K562 (cell line): Measurements from ENCODE around the gene ZNF8. TPM values are rescaled to one million over a fixed set of nuclear protein-coding genes. Genes with fewer than 3 reads are reported as not detected.

ENCODE experiments used
- ARNT ChIP-seq, 2 experiments: fragments of 450-650 bp; IDR thresholded peaks; 2 replicates each; pipeline ENCODE4 v1.6.1; 2016; ENCODE audit warnings: mild to moderate bottlenecking in 1 of 2
- DDX20 ChIP-seq: fragments of 450-650 bp; IDR thresholded peaks from 2 replicates; pipeline ENCODE4 v1.6.1; 2016; ENCODE audit warnings: missing genetic modification characterization, low read depth, mild to moderate bottlenecking, missing compliant biosample characterization, moderate library complexity
- ELF1 ChIP-seq: fragments of 200-800 bp; sonication (Bioruptor generic); IDR thresholded peaks from 2 replicates; pipeline ENCODE4 v1.6.1; 2016; ENCODE audit warnings: missing genetic modification characterization, missing compliant biosample characterization
- FOXJ2 ChIP-seq: fragments of 200-800 bp; sonication (Bioruptor generic); IDR thresholded peaks from 2 replicates; pipeline ENCODE4 v1.6.1; 2016; ENCODE audit warnings: missing genetic modification characterization, missing compliant biosample characterization
- FOXP1 ChIP-seq: sonication (generic); formaldehyde crosslinking; IDR thresholded peaks from 2 replicates; pipeline ENCODE4 v1.8.0; 2022; ENCODE audit warnings: mild to moderate bottlenecking, missing genetic modification reagents
- HLTF ChIP-seq: fragments of 450-650 bp; IDR thresholded peaks from 2 replicates; pipeline ENCODE4 v1.6.1; 2016
- JUNB ChIP-seq: fragments of 450-650 bp; formaldehyde crosslinking; conservative IDR thresholded peaks from 2 replicates; pipeline ENCODE4 v1.4.0; 2020; ENCODE audit warnings: mild to moderate bottlenecking
- KAT8 ChIP-seq: fragments of 450-650 bp; IDR thresholded peaks from 2 replicates; pipeline ENCODE4 v1.6.1; 2016; ENCODE audit warnings: low read depth, mild to moderate bottlenecking
- PHF21A ChIP-seq: fragments of 450-650 bp; IDR thresholded peaks from 2 replicates; pipeline ENCODE4 v1.6.1; 2017; ENCODE audit warnings: low read depth, borderline replicate concordance
- PTTG1 ChIP-seq: fragments of 450-650 bp; IDR thresholded peaks from 2 replicates; pipeline ENCODE4 v1.6.1; 2016; ENCODE audit warnings: low read depth, mild to moderate bottlenecking, missing genetic modification characterization, missing compliant biosample characterization
- PURB ChIP-seq: sonication (generic); formaldehyde crosslinking; IDR thresholded peaks from 2 replicates; pipeline ENCODE4 v1.9.0; 2021; ENCODE audit warnings: low read depth, mild to moderate bottlenecking, missing genetic modification reagents
- ZNF239 ChIP-seq: fragments of 250-450 bp; sonication (Bioruptor Pico); IDR thresholded peaks from 2 replicates; pipeline ENCODE4 v1.4.0; 2020; ENCODE audit warnings: mild to moderate bottlenecking
- ZNF274 ChIP-seq: IDR thresholded peaks from 2 replicates; pipeline ENCODE4 v1.6.1; 2011; ENCODE audit warnings: low read depth, mild to moderate bottlenecking, low read length, moderate library complexity, borderline replicate concordance
- ZNF584 ChIP-seq: fragments of 200-800 bp; sonication (Bioruptor generic); IDR thresholded peaks from 2 replicates; pipeline ENCODE4 v1.6.1; 2016; ENCODE audit warnings: low read depth, mild to moderate bottlenecking, missing genetic modification characterization, missing compliant biosample characterization
- ZNF696 ChIP-seq: fragments of 250-450 bp; sonication (Bioruptor Pico); conservative IDR thresholded peaks from 2 replicates; pipeline ENCODE4 v1.4.0; 2020; ENCODE audit warnings: mild to moderate bottlenecking, moderate library complexity
- polyA plus RNA-seq, 8 experiments: library from polyadenylated mRNA; depleted of rRNA in 4 of 8; stranded (reverse) in 5 of 8; unstranded in 3 of 8; fragments of >200 nt; fragmentation: Nextera tagmentation in 2 of 8; fragmentation: Illumina TruSeq in 1 of 8; extraction: Ambion mirVana in 2 of 8; extraction: Trizol in 1 of 8; gene quantifications; 2 replicates each; pipeline versions ENCODE4 v1.2.1 to v1.2.3, GENCODE V29; 2011 to 2014; ENCODE audit warnings: inconsistent platforms in 1 of 8, missing spikeins in 1 of 8
- total RNA-seq, 7 experiments: library from RNA; depleted of rRNA in 6 of 7; stranded (reverse); fragments of >200 nt in 6 of 7; fragmentation: Illumina TruSeq in 2 of 7; extraction: Trizol in 2 of 7; gene quantifications; 2 replicates each; pipeline versions ENCODE4 v1.2.1 to v1.2.3, GENCODE V29; 2011 to 2021; ENCODE audit warnings: low replicate concordance in 1 of 7
- TF ChIP-seq, protein P1 (sequence below): fragments of 250-450 bp; sonication (Bioruptor Pico); IDR thresholded peaks from 2 replicates; pipeline ENCODE4 v1.4.0; 2020; ENCODE audit warnings: mild to moderate bottlenecking, moderate library complexity
- TF ChIP-seq, protein P2 (sequence below): fragments of 250-450 bp; sonication (Bioruptor Pico); IDR thresholded peaks from 2 replicates; pipeline ENCODE4 v1.5.0; 2020; ENCODE audit warnings: mild to moderate bottlenecking, borderline replicate concordance
- TF ChIP-seq, protein P3 (sequence below): fragments of 250-450 bp; sonication (Bioruptor Pico); IDR thresholded peaks from 2 replicates; pipeline ENCODE4 v1.9.0; 2021; ENCODE audit warnings: mild to moderate bottlenecking, inconsistent platforms
- TF ChIP-seq, protein P4 (sequence below): fragments of 450-650 bp; IDR thresholded peaks from one replicate; pipeline ENCODE4 v1.6.1; 2018; ENCODE audit warnings: mild to moderate bottlenecking, moderate library complexity; ENCODE audit not compliant: partially characterized antibody

Gene ZNF8
- total and polyA plus RNA-seq, 9 of the 15 experiments (the other 6 are each of a cell fraction or from before 2014, with no cell fraction given) = 0.71 to 7.7 (median 4.7) TPM

DNA sequence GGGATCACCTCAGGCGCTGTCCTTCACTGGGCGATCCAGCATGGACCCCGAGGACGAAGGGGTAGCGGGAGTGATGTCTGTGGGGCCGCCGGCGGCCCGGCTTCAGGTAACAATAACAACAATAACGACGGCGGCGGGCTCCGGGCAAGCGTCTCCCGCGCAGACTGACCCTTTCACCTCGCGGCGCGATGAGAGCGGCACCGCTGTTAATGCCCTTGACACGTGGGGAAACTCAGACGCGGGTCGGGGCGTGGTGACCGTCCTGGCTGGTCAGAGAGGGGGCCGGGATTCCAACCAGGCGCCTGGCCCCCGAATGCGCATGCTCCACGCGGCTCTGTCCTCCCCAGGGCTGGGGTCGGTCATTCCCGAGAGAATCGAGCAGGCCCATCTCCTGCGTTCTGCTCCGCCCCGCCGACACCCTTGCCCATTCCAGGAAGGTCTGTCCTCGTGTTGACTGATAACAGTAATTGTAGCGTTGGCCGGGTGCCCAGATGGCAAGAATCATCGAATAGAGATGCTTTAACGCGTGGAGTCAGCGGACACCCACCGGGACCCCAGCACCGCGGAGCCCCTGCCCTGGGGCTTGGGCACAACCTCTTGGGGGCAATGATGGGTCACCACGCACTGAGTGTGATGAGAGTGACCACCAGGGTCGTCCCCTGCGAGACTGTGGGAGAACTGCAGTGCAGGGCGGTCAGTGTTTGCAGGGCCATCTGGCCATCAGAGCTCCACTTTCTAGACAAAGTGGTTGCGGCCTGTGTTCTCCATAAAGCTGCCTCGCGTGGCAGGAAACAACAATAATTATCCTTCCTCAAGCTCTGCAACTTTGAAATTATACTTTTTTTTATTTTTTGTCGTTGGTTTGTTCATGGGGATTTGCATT, 528 bp downstream of the ZNF8 start (continued):
- TF ChIP-seq, protein P1, sequence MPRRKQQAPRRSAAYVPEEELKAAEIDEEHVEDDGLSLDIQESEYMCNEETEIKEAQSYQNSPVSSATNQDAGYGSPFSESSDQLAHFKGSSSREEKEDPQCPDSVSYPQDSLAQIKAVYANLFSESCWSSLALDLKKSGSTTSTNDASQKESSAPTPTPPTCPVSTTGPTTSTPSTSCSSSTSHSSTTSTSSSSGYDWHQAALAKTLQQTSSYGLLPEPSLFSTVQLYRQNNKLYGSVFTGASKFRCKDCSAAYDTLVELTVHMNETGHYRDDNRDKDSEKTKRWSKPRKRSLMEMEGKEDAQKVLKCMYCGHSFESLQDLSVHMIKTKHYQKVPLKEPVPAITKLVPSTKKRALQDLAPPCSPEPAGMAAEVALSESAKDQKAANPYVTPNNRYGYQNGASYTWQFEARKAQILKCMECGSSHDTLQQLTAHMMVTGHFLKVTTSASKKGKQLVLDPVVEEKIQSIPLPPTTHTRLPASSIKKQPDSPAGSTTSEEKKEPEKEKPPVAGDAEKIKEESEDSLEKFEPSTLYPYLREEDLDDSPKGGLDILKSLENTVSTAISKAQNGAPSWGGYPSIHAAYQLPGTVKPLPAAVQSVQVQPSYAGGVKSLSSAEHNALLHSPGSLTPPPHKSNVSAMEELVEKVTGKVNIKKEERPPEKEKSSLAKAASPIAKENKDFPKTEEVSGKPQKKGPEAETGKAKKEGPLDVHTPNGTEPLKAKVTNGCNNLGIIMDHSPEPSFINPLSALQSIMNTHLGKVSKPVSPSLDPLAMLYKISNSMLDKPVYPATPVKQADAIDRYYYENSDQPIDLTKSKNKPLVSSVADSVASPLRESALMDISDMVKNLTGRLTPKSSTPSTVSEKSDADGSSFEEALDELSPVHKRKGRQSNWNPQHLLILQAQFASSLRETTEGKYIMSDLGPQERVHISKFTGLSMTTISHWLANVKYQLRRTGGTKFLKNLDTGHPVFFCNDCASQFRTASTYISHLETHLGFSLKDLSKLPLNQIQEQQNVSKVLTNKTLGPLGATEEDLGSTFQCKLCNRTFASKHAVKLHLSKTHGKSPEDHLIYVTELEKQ (CRISPR knock-in tag) = no peak
- TF ChIP-seq ZNF584 (CRISPR knock-in tag) (no peak), PTTG1 (tag) (no peak), DDX20 (tag) (no peak), ZNF696 (CRISPR knock-in tag) (no peak), HLTF (no peak), FOXJ2 (tag) (no peak), ARNT (IDR thresholded peaks at IDR 0.05) (no peak), KAT8 (no peak), PHF21A (no peak), JUNB (CRISPR knock-in tag) (no peak), ELF1 (no peak), ZNF274 (peak; percentile 35; the same call in 1 of the 2 replicates), ZNF239 (CRISPR knock-in tag) (no peak), PURB (CRISPR knock-in tag) (no peak), FOXP1 (CRISPR knock-in tag) (peak; percentile 64; the same call in 1 of the 2 replicates)
- TF ChIP-seq, protein P2, sequence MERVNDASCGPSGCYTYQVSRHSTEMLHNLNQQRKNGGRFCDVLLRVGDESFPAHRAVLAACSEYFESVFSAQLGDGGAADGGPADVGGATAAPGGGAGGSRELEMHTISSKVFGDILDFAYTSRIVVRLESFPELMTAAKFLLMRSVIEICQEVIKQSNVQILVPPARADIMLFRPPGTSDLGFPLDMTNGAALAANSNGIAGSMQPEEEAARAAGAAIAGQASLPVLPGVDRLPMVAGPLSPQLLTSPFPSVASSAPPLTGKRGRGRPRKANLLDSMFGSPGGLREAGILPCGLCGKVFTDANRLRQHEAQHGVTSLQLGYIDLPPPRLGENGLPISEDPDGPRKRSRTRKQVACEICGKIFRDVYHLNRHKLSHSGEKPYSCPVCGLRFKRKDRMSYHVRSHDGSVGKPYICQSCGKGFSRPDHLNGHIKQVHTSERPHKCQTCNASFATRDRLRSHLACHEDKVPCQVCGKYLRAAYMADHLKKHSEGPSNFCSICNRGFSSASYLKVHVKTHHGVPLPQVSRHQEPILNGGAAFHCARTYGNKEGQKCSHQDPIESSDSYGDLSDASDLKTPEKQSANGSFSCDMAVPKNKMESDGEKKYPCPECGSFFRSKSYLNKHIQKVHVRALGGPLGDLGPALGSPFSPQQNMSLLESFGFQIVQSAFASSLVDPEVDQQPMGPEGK = no peak
- TF ChIP-seq, protein P3, sequence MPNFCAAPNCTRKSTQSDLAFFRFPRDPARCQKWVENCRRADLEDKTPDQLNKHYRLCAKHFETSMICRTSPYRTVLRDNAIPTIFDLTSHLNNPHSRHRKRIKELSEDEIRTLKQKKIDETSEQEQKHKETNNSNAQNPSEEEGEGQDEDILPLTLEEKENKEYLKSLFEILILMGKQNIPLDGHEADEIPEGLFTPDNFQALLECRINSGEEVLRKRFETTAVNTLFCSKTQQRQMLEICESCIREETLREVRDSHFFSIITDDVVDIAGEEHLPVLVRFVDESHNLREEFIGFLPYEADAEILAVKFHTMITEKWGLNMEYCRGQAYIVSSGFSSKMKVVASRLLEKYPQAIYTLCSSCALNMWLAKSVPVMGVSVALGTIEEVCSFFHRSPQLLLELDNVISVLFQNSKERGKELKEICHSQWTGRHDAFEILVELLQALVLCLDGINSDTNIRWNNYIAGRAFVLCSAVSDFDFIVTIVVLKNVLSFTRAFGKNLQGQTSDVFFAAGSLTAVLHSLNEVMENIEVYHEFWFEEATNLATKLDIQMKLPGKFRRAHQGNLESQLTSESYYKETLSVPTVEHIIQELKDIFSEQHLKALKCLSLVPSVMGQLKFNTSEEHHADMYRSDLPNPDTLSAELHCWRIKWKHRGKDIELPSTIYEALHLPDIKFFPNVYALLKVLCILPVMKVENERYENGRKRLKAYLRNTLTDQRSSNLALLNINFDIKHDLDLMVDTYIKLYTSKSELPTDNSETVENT (CRISPR knock-in tag) = no peak
- TF ChIP-seq, protein P4, sequence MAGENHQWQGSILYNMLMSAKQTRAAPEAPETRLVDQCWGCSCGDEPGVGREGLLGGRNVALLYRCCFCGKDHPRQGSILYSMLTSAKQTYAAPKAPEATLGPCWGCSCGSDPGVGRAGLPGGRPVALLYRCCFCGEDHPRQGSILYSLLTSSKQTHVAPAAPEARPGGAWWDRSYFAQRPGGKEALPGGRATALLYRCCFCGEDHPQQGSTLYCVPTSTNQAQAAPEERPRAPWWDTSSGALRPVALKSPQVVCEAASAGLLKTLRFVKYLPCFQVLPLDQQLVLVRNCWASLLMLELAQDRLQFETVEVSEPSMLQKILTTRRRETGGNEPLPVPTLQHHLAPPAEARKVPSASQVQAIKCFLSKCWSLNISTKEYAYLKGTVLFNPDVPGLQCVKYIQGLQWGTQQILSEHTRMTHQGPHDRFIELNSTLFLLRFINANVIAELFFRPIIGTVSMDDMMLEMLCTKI = no peak
